ENCODE measurements around the gene IZUMO1R. TPM values are rescaled to one million over a fixed set of nuclear protein-coding genes. Genes with fewer than 3 reads are reported as not detected.

The IZUMO1R gene
- total RNA-seq = not detected in 2 replicates

DNA sequence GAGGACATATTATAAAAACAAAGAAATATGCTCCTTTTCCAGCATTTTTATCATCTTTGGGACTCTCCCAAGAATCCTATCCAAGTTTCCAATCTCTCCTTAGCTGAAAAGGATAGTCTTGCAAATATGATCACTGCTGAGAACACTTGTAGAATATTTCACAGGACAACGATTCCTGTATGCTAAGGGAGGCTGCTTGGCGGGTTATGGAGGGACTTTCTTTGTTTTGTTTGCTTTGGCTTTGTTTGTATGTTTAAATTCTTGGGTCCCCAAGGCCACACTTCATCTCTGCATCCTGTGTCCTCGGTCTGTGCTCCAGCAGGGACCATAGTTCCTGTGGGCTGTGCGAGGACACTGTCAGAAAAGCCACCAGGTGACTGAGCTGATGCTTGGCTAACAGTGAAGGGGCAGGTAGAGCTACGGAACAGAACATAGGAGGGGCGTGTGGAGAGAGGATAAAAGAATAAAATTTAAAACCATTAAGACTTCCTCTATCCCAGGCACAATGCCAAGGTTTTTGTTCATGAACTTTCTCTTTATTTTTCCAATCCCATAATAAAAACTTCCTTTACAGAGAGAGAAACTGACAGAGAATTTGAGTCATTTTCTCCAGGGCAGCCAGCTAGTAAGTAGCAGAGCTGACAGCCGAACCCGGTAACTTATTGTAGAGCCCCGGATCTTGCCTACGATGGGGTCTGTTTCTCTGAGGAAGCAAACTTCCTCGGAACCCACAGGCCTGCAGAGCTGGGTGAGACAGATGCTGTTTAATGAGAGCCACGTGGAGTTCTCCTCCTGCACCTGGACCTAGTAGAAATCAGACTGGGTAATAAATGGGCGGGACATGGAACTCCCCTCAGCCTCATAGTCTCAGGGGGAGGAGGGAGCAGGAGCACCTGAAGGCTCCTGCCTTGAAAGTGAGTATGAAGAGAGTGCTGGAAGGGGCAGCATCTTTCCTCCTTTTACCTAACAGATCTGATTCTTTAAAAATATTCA is at the start of gene IZUMO1R:
TSS of gene IZUMO1R (plus strand) at position 615 of the 993 bp plus-strand sequence. CDS start 1,057 bp downstream, outside the sequence.

Other genes with a start within 250 kb of the IZUMO1R start
- 37.6 and 83.7 TPM in 2 replicates for gene PANX1, start 175.7 kb upstream of the IZUMO1R start, total RNA-seq
- gene GPR83, start 96.8 kb downstream of the IZUMO1R start, total RNA-seq = under 0.01 TPM in 1 of 2 replicates, not detected in the other
- 11.6 and 18.6 TPM in 2 replicates for gene MRE11, start 189.3 kb downstream of the IZUMO1R start, total RNA-seq
- gene ANKRD49, start 189.4 kb downstream of the IZUMO1R start, total RNA-seq = 11.7 and 13.2 TPM in 2 replicates
- gene C11orf97, start 207.9 kb downstream of the IZUMO1R start, total RNA-seq = not detected in 2 replicates
- 6.2 and 6.7 TPM in 2 replicates for gene FUT4, start 239.3 kb downstream of the IZUMO1R start, total RNA-seq